ENCODE results near the gene ATP6V1C2.

Gene ATP6V1C2

GRCh38 chr2:10774394-10774793 lies 53.0 kb downstream of the ATP6V1C2 start (continued):
- TF ChIP-seq ZNF404 (tag by site-specific recombination; IDR thresholded peaks at IDR 0.05) (no peak), INSM2 (tag by site-specific recombination; IDR thresholded peaks at IDR 0.05) (no peak), ZNF211 (tag by site-specific recombination; IDR thresholded peaks at IDR 0.05; ENCODE audit: low read depth) (no peak), ZNF202 (tag by site-specific recombination; IDR thresholded peaks at IDR 0.05; ENCODE audit: borderline replicate concordance) (no peak), SP2 (tag by site-specific recombination; IDR thresholded peaks at IDR 0.05) (no peak), ZNF488 (tag by site-specific recombination; IDR thresholded peaks at IDR 0.05) (no peak), ZBTB21 (tag by site-specific recombination; IDR thresholded peaks at IDR 0.05) (no peak), BCL11B (tag by site-specific recombination; IDR thresholded peaks at IDR 0.05; ENCODE audit: low read depth) (no peak)

- Histone ChIP-seq H3K27ac (ENCODE audit: extremely low read depth, low read depth, low read length) (no peak overlapping the region), H3K9me3 (ENCODE audit: control insufficient read depth, insufficient read depth, low read depth, low read length) (no peaks in the 10 kb centered on the region), H3K4me1 (ENCODE audit: control insufficient read depth, insufficient read depth, low read length) (no peaks in the 10 kb centered on the region), H3K4me3 (ENCODE audit: low read depth, low read length) (no peak overlapping the region), H3K36me3 (ENCODE audit: control insufficient read depth in 2 of 2, insufficient read depth in 1 of 2, low read length in 2 of 2) (peaks cover 3 to 23% of the 10 kb centered on the region in 2 experiments; a peak in 2 of 3 replicates)
- POLR2A ChIA-PET = interaction anchor here (0.6 kb wide), 1 partner anchor 77 kb away, joined by 3 read pairs; no protein-coding TSS in a partner anchor
- TF ChIP-seq ZNF433 (tag by site-specific recombination; IDR thresholded peaks at IDR 0.05; ENCODE audit: low read depth) = no peak
- no peak for TF ChIP-seq ZNF184 (tag by site-specific recombination; IDR thresholded peaks at IDR 0.05)
- TF ChIP-seq ZNF24 (tag by site-specific recombination; IDR thresholded peaks at IDR 0.05) = no peak
- no peak for TF ChIP-seq ZNF558 (tag by site-specific recombination; IDR thresholded peaks at IDR 0.05)
- TF ChIP-seq ZNF645 (tag by site-specific recombination; IDR thresholded peaks at IDR 0.05) = no peak
- no peak for TF ChIP-seq ZNF394 (tag by site-specific recombination; IDR thresholded peaks at IDR 0.05; ENCODE audit: borderline replicate concordance)
- TF ChIP-seq ZNF549 (tag by site-specific recombination; IDR thresholded peaks at IDR 0.05) = no peak
- no peak for TF ChIP-seq ZNF202 (tag by site-specific recombination; IDR thresholded peaks at IDR 0.05; ENCODE audit: borderline replicate concordance)
- TF ChIP-seq ZNF677 (tag by site-specific recombination; IDR thresholded peaks at IDR 0.05) = no peak
- CTCF ChIA-PET = interaction anchor here (0.5 to 0.6 kb wide), 3 partner anchors 31 to 456 kb away, joined by 3 to 6 read pairs (median 3); no protein-coding TSS in a partner anchor
These were observed 53.8 kb downstream of the ATP6V1C2 start for GRCh38 chr2:10775021-10775780.

GRCh38 chr2:10775831-10776230 lies 54.4 kb downstream of the ATP6V1C2 start:
- H3K27ac ChIP-seq (ENCODE audit: extremely low read depth, low read depth, low read length) = no peak overlapping the region
- ChIA-PET POLR2A (no interaction called here), CTCF (no interaction called here)
- no peak overlapping the region for H3K4me3 ChIP-seq (ENCODE audit: low read depth, low read length)
- no peaks in the 10 kb centered on the region for H3K9me3 ChIP-seq (ENCODE audit: control insufficient read depth, insufficient read depth, low read depth, low read length)
- no peaks in the 10 kb centered on the region for H3K4me1 ChIP-seq (ENCODE audit: control insufficient read depth, insufficient read depth, low read length)
- H3K36me3 ChIP-seq (ENCODE audit: control insufficient read depth in 2 of 2, insufficient read depth in 1 of 2, low read length in 2 of 2) = peaks cover 5 to 29% of the 10 kb centered on the region in 2 experiments; a peak in 2 of 3 replicates
- TF ChIP-seq AEBP2 (tag by site-specific recombination; IDR thresholded peaks at IDR 0.05; ENCODE audit: borderline replicate concordance) = no peak
- no peak for TF ChIP-seq GFI1B (tag by site-specific recombination; IDR thresholded peaks at IDR 0.05)
- no peak for TF ChIP-seq HOXA7 (CRISPR knock-in tag; IDR thresholded peaks at IDR 0.05; ENCODE audit: borderline replicate concordance)
- TF ChIP-seq ZNF302 (tag by site-specific recombination; IDR thresholded peaks at IDR 0.05; ENCODE audit: low read depth) = no peak
- TF ChIP-seq ZNF138 (tag by site-specific recombination; IDR thresholded peaks at IDR 0.05; ENCODE audit: borderline replicate concordance) = no peak

Measured in HEK293 (cell line).